K562 (cell line): Measurements from ENCODE around the gene CHMP1A.

Experiments used
- AFF4 ChIP-seq: sonication (generic); formaldehyde crosslinking; IDR thresholded peaks from 2 replicates; pipeline ENCODE4 v1.8.0; 2023; ENCODE audit warnings: mild to moderate bottlenecking, missing genetic modification reagents
- CBFB ChIP-seq: sonication (generic); formaldehyde crosslinking; IDR thresholded peaks from 2 replicates; pipeline ENCODE4 v1.4.0; 2020; ENCODE audit warnings: mild to moderate bottlenecking, missing genetic modification reagents
- CREM ChIP-seq: IDR thresholded peaks from 2 replicates; pipeline ENCODE4 v1.6.1; 2014; ENCODE audit warnings: antibody characterized with exemption, low read depth
- KDM2B ChIP-seq: fragments of 250-450 bp; sonication (Bioruptor Pico); IDR thresholded peaks from 2 replicates; pipeline ENCODE4 v1.8.0; 2021; ENCODE audit warnings: mild to moderate bottlenecking, moderate library complexity
- ZNF384 ChIP-seq: IDR thresholded peaks from 2 replicates; pipeline ENCODE4 v1.6.1; 2012; ENCODE audit warnings: low read depth, low read length, improper control_type of control experiment
- TF ChIP-seq, protein P1 (sequence below), 3 experiments: IDR thresholded peaks in 2 of 3; conservative IDR thresholded peaks in 1 of 3; 2 replicates each; pipeline ENCODE4 v1.5.1; 2011 to 2012; ENCODE audit warnings: low read length in 3 of 3, mild to moderate bottlenecking in 3 of 3, control low read depth in 2 of 3, improper control_type of control experiment in 1 of 3, inconsistent platforms in 1 of 3, low read depth in 1 of 3, mixed read lengths in 1 of 3, moderate library complexity in 1 of 3; ENCODE audit not compliant: insufficient read depth in 2 of 3

DNA sequence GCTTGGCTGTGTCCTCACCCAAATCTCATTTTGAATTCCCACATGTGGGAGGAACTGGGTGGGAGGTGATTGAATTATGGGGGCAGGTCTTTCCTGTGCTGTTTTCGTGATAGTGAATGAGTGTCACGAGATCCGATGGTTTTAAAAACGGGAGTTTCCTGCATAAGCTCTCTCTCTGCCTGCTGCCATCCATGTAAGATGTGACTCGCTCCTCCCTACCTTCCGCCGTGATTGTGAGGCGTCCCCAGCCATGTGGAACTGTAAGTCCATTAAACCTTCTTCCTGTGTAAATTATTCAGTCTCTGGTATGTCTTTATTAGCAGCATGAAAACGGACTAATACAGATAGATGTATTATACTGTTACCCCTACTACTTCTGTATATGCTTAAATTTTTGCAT, 3.7 kb upstream of the CHMP1A start:
- TF ChIP-seq, protein P1, sequence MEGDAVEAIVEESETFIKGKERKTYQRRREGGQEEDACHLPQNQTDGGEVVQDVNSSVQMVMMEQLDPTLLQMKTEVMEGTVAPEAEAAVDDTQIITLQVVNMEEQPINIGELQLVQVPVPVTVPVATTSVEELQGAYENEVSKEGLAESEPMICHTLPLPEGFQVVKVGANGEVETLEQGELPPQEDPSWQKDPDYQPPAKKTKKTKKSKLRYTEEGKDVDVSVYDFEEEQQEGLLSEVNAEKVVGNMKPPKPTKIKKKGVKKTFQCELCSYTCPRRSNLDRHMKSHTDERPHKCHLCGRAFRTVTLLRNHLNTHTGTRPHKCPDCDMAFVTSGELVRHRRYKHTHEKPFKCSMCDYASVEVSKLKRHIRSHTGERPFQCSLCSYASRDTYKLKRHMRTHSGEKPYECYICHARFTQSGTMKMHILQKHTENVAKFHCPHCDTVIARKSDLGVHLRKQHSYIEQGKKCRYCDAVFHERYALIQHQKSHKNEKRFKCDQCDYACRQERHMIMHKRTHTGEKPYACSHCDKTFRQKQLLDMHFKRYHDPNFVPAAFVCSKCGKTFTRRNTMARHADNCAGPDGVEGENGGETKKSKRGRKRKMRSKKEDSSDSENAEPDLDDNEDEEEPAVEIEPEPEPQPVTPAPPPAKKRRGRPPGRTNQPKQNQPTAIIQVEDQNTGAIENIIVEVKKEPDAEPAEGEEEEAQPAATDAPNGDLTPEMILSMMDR (IDR thresholded peaks at IDR 0.05 in 2 of 3, conservative IDR thresholded peaks at IDR 0.05 in 1 of 3; ENCODE audit: insufficient read depth in 2 of 3, low read depth in 1 of 3, low read length in 3 of 3) = no peak
- TF ChIP-seq ZNF384 (no peak), CREM (no peak), CBFB (CRISPR knock-in tag) (no peak), AFF4 (CRISPR knock-in tag) (no peak), KDM2B (CRISPR knock-in tag) (no peak)
